ENCODE results near the gene RIMS1. TPM values are rescaled to one million over a fixed set of nuclear protein-coding genes. Genes with fewer than 3 reads are reported as not detected.
"Not testable (repeated sequence)": the region's sequence is repeated elsewhere in the genome, so short reads cannot be mapped to it uniquely, and the experiment has no call there.

The RIMS1 gene
- total and polyA plus RNA-seq, 2 donors (not counting 1 experiment from before 2014, with no cell fraction given), result not detected

- TF ChIP-seq EZH2 (IDR thresholded peaks at IDR 0.05; ENCODE audit: borderline replicate concordance, insufficient read depth, low read depth, low read length, poor library complexity, severe bottlenecking) (no peak), CTCF (IDR thresholded peaks at IDR 0.05) (no peak)
- no peak overlapping the region for H3K4me3 ChIP-seq (ENCODE audit: control extremely low read depth in 1 of 5, extremely low read depth in 1 of 5, insufficient read depth in 1 of 5, low read depth in 2 of 5, low read length in 4 of 5)
- intact Hi-C loops (cut with micrococcal nuclease), result no loop called here
- 86% methylated on average over 3 of the region's 4 CpGs for WGBS (ENCODE audit: insufficient coverage)
- no peaks in the 10 kb centered on the region for H3K27me3 ChIP-seq (replicated peaks in 1 of 4; ENCODE audit: control extremely low read depth in 1 of 4, control insufficient read depth in 3 of 4, insufficient read depth in 4 of 4, low read length in 3 of 4)
- H3K4me1 Mint-ChIP-seq, result no peaks in the 10 kb centered on the region
- no peak overlapping the region for H3K27ac ChIP-seq (ENCODE audit: low read length in 2 of 2)
- H3K4me3 Mint-ChIP-seq, result no peak overlapping the region
- no peaks in the 10 kb centered on the region for H3K4me1 ChIP-seq (ENCODE audit: control insufficient read depth in 2 of 2, insufficient read depth in 2 of 2, low read length in 2 of 2)
- no peak overlapping the region for H2AFZ ChIP-seq (ENCODE audit: insufficient read depth, low read depth, low read length, poor library complexity, severe bottlenecking)
- ATAC-seq (ENCODE audit: low read depth) (no peak), DNase-seq (no peak)
- CTCF ChIA-PET, result no interaction called here
- no peaks in the 10 kb centered on the region for H4K20me1 ChIP-seq (ENCODE audit: control insufficient read depth, insufficient read depth, low read length, poor library complexity, severe bottlenecking)
- H3K9ac ChIP-seq (ENCODE audit: low read length), result no peak overlapping the region
- H3K9me3 ChIP-seq (ENCODE audit: control extremely low read depth in 1 of 3, control insufficient read depth in 2 of 3, insufficient read depth in 1 of 3, low read length in 2 of 3), result peaks cover 0 to 9% (median 0%) of the 10 kb centered on the region in 3 donors
- H3K27ac Mint-ChIP-seq, result no peak overlapping the region
- POLR2A ChIA-PET, result no interaction called here
- H3K4me2 ChIP-seq (replicated peaks; ENCODE audit: low read depth, low read length, poor library complexity, severe bottlenecking), result no peak overlapping the region
- H3K27me3 Mint-ChIP-seq, result no peaks in the 10 kb centered on the region
- no peaks in the 10 kb centered on the region for H3K79me2 ChIP-seq (ENCODE audit: control insufficient read depth, insufficient read depth, low read length)
- H3K36me3 ChIP-seq (replicated peaks in 1 of 2; ENCODE audit: control extremely low read depth in 1 of 2, control insufficient read depth in 1 of 2, extremely low read depth in 1 of 2, insufficient read depth in 2 of 2, low read length in 1 of 2), result no peaks in the 10 kb centered on the region
- no peaks in the 10 kb centered on the region for H3K9me3 Mint-ChIP-seq (ENCODE audit: insufficient read depth)
Measured at GRCh38 chr6:72002415-72002814, 116.1 kb downstream of the RIMS1 start.

- H4K20me1 ChIP-seq (ENCODE audit: control insufficient read depth, insufficient read depth, low read length, poor library complexity, severe bottlenecking); ATAC-seq (ENCODE audit: low read depth); H3K9me3 Mint-ChIP-seq (ENCODE audit: insufficient read depth); H3K79me2 ChIP-seq (ENCODE audit: control insufficient read depth, insufficient read depth, low read length); H3K36me3 ChIP-seq (replicated peaks in 1 of 2; ENCODE audit: control extremely low read depth in 1 of 2, control insufficient read depth in 1 of 2, extremely low read depth in 1 of 2, insufficient read depth in 2 of 2, low read length in 1 of 2); H3K27me3 Mint-ChIP-seq; CTCF ChIA-PET; H3K27ac Mint-ChIP-seq; H3K4me1 Mint-ChIP-seq; H3K9ac ChIP-seq (ENCODE audit: low read length); H3K9me3 ChIP-seq (ENCODE audit: control extremely low read depth in 1 of 3, control insufficient read depth in 2 of 3, insufficient read depth in 1 of 3, low read length in 2 of 3); H2AFZ ChIP-seq (ENCODE audit: insufficient read depth, low read depth, low read length, poor library complexity, severe bottlenecking); H3K4me3 ChIP-seq (ENCODE audit: control extremely low read depth in 1 of 5, extremely low read depth in 1 of 5, insufficient read depth in 1 of 5, low read depth in 2 of 5, low read length in 4 of 5); H3K4me2 ChIP-seq (replicated peaks; ENCODE audit: low read depth, low read length, poor library complexity, severe bottlenecking); H3K4me3 Mint-ChIP-seq; H3K27me3 ChIP-seq (replicated peaks in 1 of 4; ENCODE audit: control extremely low read depth in 1 of 4, control insufficient read depth in 3 of 4, insufficient read depth in 4 of 4, low read length in 3 of 4); intact Hi-C loops (cut with micrococcal nuclease); H3K27ac ChIP-seq (ENCODE audit: low read length in 2 of 2); POLR2A ChIA-PET; H3K4me1 ChIP-seq (ENCODE audit: control insufficient read depth in 2 of 2, insufficient read depth in 2 of 2, low read length in 2 of 2); DNase-seq: not testable (repeated sequence)
- 95% methylated on average over 7 of the region's 9 CpGs for WGBS (ENCODE audit: insufficient coverage)
Measured at GRCh38 chr6:72006591-72006990, 120.2 kb downstream of the RIMS1 start.

Measured in B cell (primary cell).